ENCODE measurements around the gene SHPK.

GRCh38 chr17:3571043-3571900 is 64.8 kb downstream of the SHPK start:
- no peak for TF ChIP-seq CTCF (conservative IDR thresholded peaks at IDR 0.05; ENCODE audit: low read depth, low read length)
- no peak for TF ChIP-seq RFX5 (IDR thresholded peaks at IDR 0.05; ENCODE audit: low read depth, low read length)
- no peak for TF ChIP-seq POLR2A (IDR thresholded peaks at IDR 0.05; ENCODE audit: low read depth, low read length)
- no peak for TF ChIP-seq BHLHE40 (IDR thresholded peaks at IDR 0.05; ENCODE audit: low read depth, low read length)
- TF ChIP-seq ELK1 (IDR thresholded peaks at IDR 0.05; ENCODE audit: borderline replicate concordance, low read depth, low read length): no peak
- no peak for TF ChIP-seq SMC3 (IDR thresholded peaks at IDR 0.05; ENCODE audit: low read depth, low read length)
- no peak for TF ChIP-seq MAFK (IDR thresholded peaks at IDR 0.05; ENCODE audit: low read depth, low read length)
- TF ChIP-seq MXI1 (IDR thresholded peaks at IDR 0.05; ENCODE audit: borderline replicate concordance, low read depth, low read length): no peak
- TF ChIP-seq RAD21 (IDR thresholded peaks at IDR 0.05; ENCODE audit: low read length): no peak
- TF ChIP-seq USF2 (IDR thresholded peaks at IDR 0.05; ENCODE audit: low read depth, low read length): no peak
- TF ChIP-seq CHD1 (IDR thresholded peaks at IDR 0.05; ENCODE audit: low read depth, low read length): no peak
- TF ChIP-seq CEBPB (IDR thresholded peaks at IDR 0.05; ENCODE audit: low read depth, low read length): no peak
- TF ChIP-seq FOS (IDR thresholded peaks at IDR 0.05; ENCODE audit: low read depth, low read length): no peak
